BLaER1 (cell line): ENCODE measurements around the gene IARS1.

Experiments used
- H3K27ac ChIP-seq: shearing (Covaris generic); formaldehyde crosslinking; 2 replicates; pipeline ENCODE4 v1.8.1; 2022
- H3K27me3 ChIP-seq: shearing (Covaris generic); formaldehyde crosslinking; 2 replicates; pipeline ENCODE4 v1.8.1; 2022
- H3K36me3 ChIP-seq: shearing (Covaris generic); formaldehyde crosslinking; 2 replicates; pipeline ENCODE4 v1.8.1; 2022
- H3K4me1 ChIP-seq: shearing (Covaris generic); formaldehyde crosslinking; 2 replicates; pipeline ENCODE4 v1.8.1; 2022
- H3K4me2 ChIP-seq: shearing (Covaris generic); formaldehyde crosslinking; 2 replicates; pipeline ENCODE4 v1.8.1; 2022
- H3K4me3 ChIP-seq: shearing (Covaris generic); formaldehyde crosslinking; 2 replicates; pipeline ENCODE4 v1.8.1; 2022
- H3K9ac ChIP-seq: shearing (Covaris generic); formaldehyde crosslinking; 2 replicates; pipeline ENCODE4 v1.8.1; 2022
- H3K9me3 ChIP-seq: shearing (Covaris generic); formaldehyde crosslinking; 2 replicates; pipeline ENCODE4 v1.8.1; 2022
- H4K20me1 ChIP-seq: shearing (Covaris generic); formaldehyde crosslinking; 2 replicates; pipeline ENCODE4 v1.8.1; 2022
- Cebpa-rat ChIP-seq: shearing (Covaris generic); IDR thresholded peaks from 2 replicates; pipeline ENCODE4 v1.8.1; 2022

IARS1 gene

DNA sequence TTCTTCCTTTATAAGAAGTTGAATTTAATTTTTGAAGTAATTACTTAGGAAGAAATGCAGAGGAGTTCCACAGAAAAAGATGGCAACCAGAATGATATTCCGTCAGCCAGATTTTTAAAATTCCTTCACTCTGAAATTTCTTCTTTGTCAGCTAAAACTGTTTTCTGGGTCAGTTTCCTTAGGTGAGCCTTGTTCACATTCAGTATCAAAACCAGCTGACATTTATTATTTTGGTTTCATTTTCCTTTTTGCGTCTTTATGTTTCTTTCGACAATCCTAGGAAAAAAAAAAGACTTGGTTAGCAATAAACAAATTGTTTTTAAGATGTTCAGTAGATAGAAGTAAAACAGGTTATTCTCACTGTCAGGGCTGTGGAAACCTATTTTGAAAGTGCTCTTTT lies 4.1 kb upstream of the IARS1 start:
- Histone ChIP-seq H3K27ac (peak overlapping the region; percentile 82), H3K4me3 (no peak overlapping the region), H3K4me2 (peak overlapping the region; percentile 93), H3K36me3 (peaks cover 39% of the 10 kb centered on the region), H4K20me1 (no peaks in the 10 kb centered on the region), H3K27me3 (no peaks in the 10 kb centered on the region), H3K9ac (no peak overlapping the region), H3K4me1 (peaks cover 68% of the 10 kb centered on the region), H3K9me3 (no peaks in the 10 kb centered on the region)
- TF ChIP-seq Cebpa-rat: no peak

GRCh38 chr9:92295827-92296258 lies 2.3 kb upstream of the IARS1 start:
- H3K9me3 ChIP-seq: no peaks in the 10 kb centered on the region
- H3K36me3 ChIP-seq: peaks cover 31% of the 10 kb centered on the region
- H3K4me1 ChIP-seq: peaks cover 85% of the 10 kb centered on the region
- no peak overlapping the region for H3K4me3 ChIP-seq
- peaks cover 16% of the 10 kb centered on the region for H4K20me1 ChIP-seq
- TF ChIP-seq Cebpa-rat: no peak
- H3K27me3 ChIP-seq: no peaks in the 10 kb centered on the region
- peak overlapping the region; percentile 96 for H3K27ac ChIP-seq
- H3K9ac ChIP-seq: peak overlapping the region; percentile 94
- H3K4me2 ChIP-seq: peak overlapping the region; percentile 93

DNA sequence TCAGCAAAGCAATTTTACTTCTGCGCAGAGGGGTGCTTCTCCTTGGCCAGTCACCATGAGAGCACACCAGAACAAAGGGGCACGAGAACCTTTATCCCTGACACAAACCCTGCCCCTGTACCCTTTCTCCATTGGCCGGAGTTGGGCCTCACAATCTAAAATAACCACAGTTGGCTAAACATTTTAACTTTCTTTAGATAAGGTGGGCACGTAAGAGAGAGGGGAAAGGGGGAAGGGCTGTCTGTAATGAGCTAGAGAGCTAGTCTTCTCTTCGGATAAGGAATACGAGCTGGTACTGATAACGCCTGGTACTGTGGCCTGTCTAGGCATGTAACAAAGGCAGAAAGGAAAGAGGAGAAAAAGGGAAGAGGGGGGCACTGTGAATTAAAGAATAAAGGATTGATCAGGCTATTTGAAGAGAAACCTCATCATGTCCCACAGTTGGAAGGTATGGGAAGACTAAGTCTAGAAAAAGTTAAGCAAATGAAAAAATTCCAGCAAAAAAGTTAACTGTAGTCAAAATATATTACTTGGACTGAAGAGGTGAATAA lies 1.8 kb upstream of the IARS1 start:
- Histone ChIP-seq H3K27me3 (no peaks in the 10 kb centered on the region), H3K36me3 (peaks cover 31% of the 10 kb centered on the region), H4K20me1 (peaks cover 22% of the 10 kb centered on the region), H3K4me2 (peak overlapping the region; percentile 93), H3K4me3 (no peak overlapping the region), H3K4me1 (peaks cover 83% of the 10 kb centered on the region), H3K27ac (peak overlapping the region; percentile 96), H3K9me3 (no peaks in the 10 kb centered on the region), H3K9ac (peak overlapping the region; percentile 94)
- no peak for TF ChIP-seq Cebpa-rat

- peaks cover 72% of the 10 kb centered on the region for H3K4me1 ChIP-seq
These were observed 790 bp upstream of the IARS1 start for GRCh38 chr9:92294297-92294676.

GRCh38 chr9:92293075-92293354 lies 482 bp downstream of the IARS1 start:
- Histone ChIP-seq H3K36me3 (peaks cover 48% of the 10 kb centered on the region), H3K9me3 (no peaks in the 10 kb centered on the region), H4K20me1 (peaks cover 45% of the 10 kb centered on the region), H3K27ac (peak overlapping the region; percentile 96), H3K27me3 (no peaks in the 10 kb centered on the region), H3K9ac (peak overlapping the region; percentile 94), H3K4me2 (peak overlapping the region; percentile 96), H3K4me3 (peak overlapping the region; percentile 80), H3K4me1 (peaks cover 60% of the 10 kb centered on the region)
- no peak for TF ChIP-seq Cebpa-rat

More at GRCh38 chr9:92294297-92294676, 790 bp upstream of the IARS1 start:
- Histone ChIP-seq H3K4me2 (peak overlapping the region; percentile 93), H3K36me3 (peaks cover 39% of the 10 kb centered on the region), H3K4me3 (peak overlapping the region; percentile 80), H3K27me3 (no peaks in the 10 kb centered on the region), H3K9me3 (no peaks in the 10 kb centered on the region), H3K27ac (peak overlapping the region; percentile 96), H4K20me1 (peaks cover 32% of the 10 kb centered on the region), H3K9ac (peak overlapping the region; percentile 94)
- no peak for TF ChIP-seq Cebpa-rat

DNA sequence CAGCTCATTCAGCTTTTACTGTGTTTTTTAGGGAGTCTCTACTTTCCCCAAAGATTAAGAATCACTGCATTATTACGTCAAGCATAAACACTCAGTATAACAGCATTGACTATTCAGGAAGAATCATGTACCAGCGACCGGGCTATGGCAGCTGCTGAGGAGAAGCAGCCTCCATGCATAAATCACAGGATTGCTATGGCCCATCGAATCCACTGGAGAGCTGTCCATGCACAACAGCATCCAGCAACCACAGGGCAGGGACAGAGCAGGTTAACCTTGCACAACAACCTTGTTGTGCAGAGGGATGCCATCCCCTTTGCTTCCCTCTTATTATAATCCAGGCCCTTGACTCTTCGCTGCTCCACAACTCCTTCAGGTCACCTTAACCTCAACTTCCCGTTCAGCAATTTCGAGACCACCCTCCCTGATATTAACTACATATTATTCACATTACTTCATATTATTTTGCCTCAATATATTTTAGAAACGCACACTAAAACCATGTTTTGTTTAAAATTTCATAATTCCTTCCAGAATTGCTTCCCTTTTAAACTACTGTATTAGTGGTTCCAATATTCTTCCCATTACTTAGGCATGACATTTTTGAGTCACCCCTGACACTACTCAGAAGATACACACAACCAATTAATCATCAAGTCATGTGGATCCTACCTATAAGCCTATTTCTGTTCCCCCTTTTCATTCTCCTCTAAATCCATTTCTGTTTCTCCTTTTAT lies 991 bp downstream of the IARS1 start:
- peak overlapping the region; percentile 96 for H3K27ac ChIP-seq
- H3K4me2 ChIP-seq: peak overlapping the region; percentile 96
- TF ChIP-seq Cebpa-rat: no peak
- peak overlapping the region; percentile 94 for H3K9ac ChIP-seq
- peak overlapping the region; percentile 80 for H3K4me3 ChIP-seq
- H3K27me3 ChIP-seq: no peaks in the 10 kb centered on the region
- peaks cover 48% of the 10 kb centered on the region for H3K36me3 ChIP-seq
- H3K9me3 ChIP-seq: no peaks in the 10 kb centered on the region
- H4K20me1 ChIP-seq: peaks cover 50% of the 10 kb centered on the region
- H3K4me1 ChIP-seq: peaks cover 55% of the 10 kb centered on the region

- peak overlapping the region; percentile 80 for H3K4me3 ChIP-seq
- TF ChIP-seq Cebpa-rat: no peak
- no peaks in the 10 kb centered on the region for H3K9me3 ChIP-seq
- H3K4me1 ChIP-seq: peaks cover 45% of the 10 kb centered on the region
- peaks cover 48% of the 10 kb centered on the region for H3K36me3 ChIP-seq
- peaks cover 59% of the 10 kb centered on the region for H4K20me1 ChIP-seq
- peak overlapping the region; percentile 94; the same call in 1 of the 2 replicates for H3K9ac ChIP-seq
- no peaks in the 10 kb centered on the region for H3K27me3 ChIP-seq
- no peak overlapping the region for H3K27ac ChIP-seq
- H3K4me2 ChIP-seq: peak overlapping the region; percentile 96
These were observed 1.9 kb downstream of the IARS1 start for GRCh38 chr9:92291577-92291976.

- Histone ChIP-seq H3K4me3 (no peak overlapping the region; the same call in 1 of the 2 replicates), H4K20me1 (peaks cover 66% of the 10 kb centered on the region), H3K27ac (no peak overlapping the region), H3K27me3 (no peaks in the 10 kb centered on the region), H3K9ac (no peak overlapping the region), H3K4me2 (peak overlapping the region; percentile 96), H3K4me1 (peaks cover 39% of the 10 kb centered on the region), H3K36me3 (peaks cover 55% of the 10 kb centered on the region), H3K9me3 (no peaks in the 10 kb centered on the region)
- TF ChIP-seq Cebpa-rat: no peak
These were observed 2.6 kb downstream of the IARS1 start for GRCh38 chr9:92290785-92291429.

DNA sequence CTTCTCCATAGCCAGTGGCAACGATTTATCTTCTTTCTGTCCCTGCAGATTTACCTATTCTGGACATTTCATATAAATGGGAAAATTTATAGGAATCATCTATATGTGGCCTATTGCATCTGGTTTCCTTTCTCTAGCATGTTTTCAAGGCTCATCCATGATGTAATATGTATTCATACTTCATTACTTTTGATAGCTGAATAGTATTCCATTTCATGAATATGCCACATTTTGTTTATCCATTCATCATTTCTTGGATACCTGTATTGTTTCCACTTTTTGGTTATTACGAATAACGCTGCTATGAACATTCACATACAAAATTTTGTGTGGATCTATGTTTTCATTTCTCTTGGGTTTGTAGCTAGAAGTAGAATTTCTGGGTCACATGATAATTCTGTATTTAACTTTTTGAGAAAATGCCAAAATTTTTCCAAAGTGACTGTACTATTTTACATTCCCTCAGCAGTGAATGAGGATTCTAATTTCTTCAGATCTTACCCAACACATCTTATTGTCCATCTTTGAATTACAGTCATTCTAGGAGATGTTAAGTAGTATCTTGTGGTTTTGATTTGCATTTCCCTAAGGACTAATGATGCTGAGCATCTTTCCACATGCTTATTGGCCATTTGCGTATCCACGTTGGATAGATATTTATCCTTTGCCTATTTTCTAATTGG lies 3.6 kb downstream of the IARS1 start:
- Histone ChIP-seq H3K4me1 (peaks cover 28% of the 10 kb centered on the region), H3K4me3 (no peak overlapping the region), H3K27ac (no peak overlapping the region), H3K36me3 (peaks cover 65% of the 10 kb centered on the region), H3K9ac (no peak overlapping the region), H3K9me3 (no peaks in the 10 kb centered on the region), H3K27me3 (no peaks in the 10 kb centered on the region), H4K20me1 (peaks cover 76% of the 10 kb centered on the region), H3K4me2 (no peak overlapping the region)
- TF ChIP-seq Cebpa-rat: no peak
